Kasumi-1 (cell line): ENCODE measurements around the gene MYLIP.
A peak's percentile ranks its signal among the peaks of the same experiment; 100 is the strongest.

Experiments
- DNase-seq, 2 experiments: peaks; one replicate each; lab custom pipeline; 2025; lab: John Stamatoyannopoulos, UW

MYLIP gene

GRCh38 chr6:16108419-16108818 is 20.5 kb upstream of the MYLIP start:
- DNase-seq, result no peak

GRCh38 chr6:16108921-16109658 is 19.8 kb upstream of the MYLIP start:
- DNase-seq, result no peak

- no peak for DNase-seq
These were observed 19.1 kb upstream of the MYLIP start for GRCh38 chr6:16109659-16110305.

- no peak for DNase-seq
These were observed 10.1 kb upstream of the MYLIP start for GRCh38 chr6:16118825-16119224.

GRCh38 chr6:16121339-16121738 is 7.5 kb upstream of the MYLIP start:
- DNase-seq, result no peak

GRCh38 chr6:16122197-16122596 is 6.7 kb upstream of the MYLIP start:
- DNase-seq, result no peak

GRCh38 chr6:16124198-16125180 is 4.4 kb upstream of the MYLIP start:
- DNase-seq, result no peak

GRCh38 chr6:16126056-16126455 is 2.8 kb upstream of the MYLIP start:
- DNase-seq, result no peak

- DNase-seq, result no peak
These were observed 2.0 kb upstream of the MYLIP start for GRCh38 chr6:16126861-16127260.

GRCh38 chr6:16127471-16127870 is 1.4 kb upstream of the MYLIP start:
- no peak for DNase-seq

- peak in 1 of 2 experiments; percentile 18 for DNase-seq
These were observed 926 bp downstream of the MYLIP start for GRCh38 chr6:16129623-16130401.

GRCh38 chr6:16130437-16130891 is 1.6 kb downstream of the MYLIP start:
- peak in 1 of 2 experiments; percentile 45 for DNase-seq

- DNase-seq, result peak; percentile 92 to 95
These were observed 2.1 kb downstream of the MYLIP start for GRCh38 chr6:16130932-16131387.

GRCh38 chr6:16132909-16133308 is 4.0 kb downstream of the MYLIP start:
- no peak for DNase-seq

GRCh38 chr6:16134430-16134829 is 5.5 kb downstream of the MYLIP start:
- DNase-seq, result no peak

GRCh38 chr6:16135066-16135465 is 6.2 kb downstream of the MYLIP start:
- DNase-seq, result no peak

- no peak for DNase-seq
These were observed 7.2 kb downstream of the MYLIP start for GRCh38 chr6:16136091-16136490.

GRCh38 chr6:16136621-16137450 is 8.0 kb downstream of the MYLIP start:
- DNase-seq, result no peak

GRCh38 chr6:16137451-16137801 is 8.5 kb downstream of the MYLIP start:
- no peak for DNase-seq

GRCh38 chr6:16139556-16139955 is 10.7 kb downstream of the MYLIP start:
- no peak for DNase-seq

GRCh38 chr6:16140607-16141006 is 11.7 kb downstream of the MYLIP start:
- DNase-seq, result no peak
